OCI-LY3 (cell line): ENCODE data around the gene ZNF224.

Experiments
- H2AFZ ChIP-seq: fragments of 200-600, 300-600 bp; shearing (Covaris generic); 2 replicates; pipeline ENCODE4 v1.6.0; 2014; ENCODE audit warnings: antibody characterized with exemption, low read depth, low read length
- H3K27ac ChIP-seq: fragments of 200-600, 300-600 bp; sonication (generic); 2 replicates; pipeline ENCODE4 v1.5.1; 2014; ENCODE audit warnings: mild to moderate bottlenecking, low read length, moderate library complexity, mixed read lengths
- H3K27me3 ChIP-seq: fragments of 200-600, 300-600 bp; sonication (generic); 2 replicates; pipeline ENCODE4 v1.6.1; 2014; ENCODE audit warnings: low read depth, low read length, mixed read lengths
- H3K36me3 ChIP-seq: fragments of 200-600, 300-600 bp; sonication (generic); replicated peaks from 2 replicates; pipeline ENCODE3; 2014; ENCODE audit warnings: low read depth, low read length, mixed read lengths
- H3K4me1 ChIP-seq: fragments of 300-600, 200-600 bp; sonication (generic); 2 replicates; pipeline ENCODE4 v1.6.1; 2014; ENCODE audit warnings: low read length, mixed read lengths
- H3K4me2 ChIP-seq: fragments of 200-600, 300-600 bp; sonication (generic); 2 replicates; pipeline ENCODE4 v1.6.1; 2014; ENCODE audit warnings: low read length, mixed read lengths
- H3K4me3 ChIP-seq: fragments of 300-600, 200-600 bp; sonication (generic); 2 replicates; pipeline ENCODE4 v1.5.1; 2014; ENCODE audit warnings: antibody characterized with exemption, mild to moderate bottlenecking, low read length, moderate library complexity
- H3K79me2 ChIP-seq: fragments of 300-600, 200-600 bp; shearing (Covaris generic); 2 replicates; pipeline ENCODE4 v1.6.1; 2014; ENCODE audit warnings: mild to moderate bottlenecking, low read length, mixed read lengths
- H3K9ac ChIP-seq: fragments of 300-600, 200-600 bp; shearing (Covaris generic); 2 replicates; pipeline ENCODE4 v1.6.0; 2014; ENCODE audit warnings: mild to moderate bottlenecking, low read length, moderate library complexity
- H3K9me3 ChIP-seq: fragments of 200-600, 300-600 bp; shearing (Covaris generic); 2 replicates; pipeline ENCODE4 v1.6.1; 2014; ENCODE audit warnings: low read length, mixed read lengths; ENCODE audit not compliant: insufficient read depth
- H4K20me1 ChIP-seq: fragments of 200-600, 300-600 bp; sonication (generic); 2 replicates; pipeline ENCODE4 v1.6.1; 2016; ENCODE audit warnings: low read length, mixed read lengths; ENCODE audit not compliant: insufficient read depth
- CTCF ChIP-seq: fragments of 200-600, 300-600 bp; sonication (generic); IDR thresholded peaks from 2 replicates; pipeline ENCODE4 v1.5.1; 2014; ENCODE audit warnings: antibody characterized with exemption, low read length, low read depth
- EZH2phosphoT487 ChIP-seq: fragments of 200-600 bp; shearing (Covaris generic); IDR thresholded peaks from 2 replicates; pipeline ENCODE4 v1.6.1; 2018; ENCODE audit warnings: antibody characterized with exemption, mixed run types, low read depth

ZNF224 gene

GRCh38 chr19:44131955-44132354 lies 37.8 kb downstream of the ZNF224 start:
- Histone ChIP-seq H3K27ac (no peak overlapping the region), H3K27me3 (no peaks in the 10 kb centered on the region), H3K9ac (no peak overlapping the region), H3K4me2 (no peak overlapping the region), H3K36me3 (peaks cover 55% of the 10 kb centered on the region), H3K79me2 (no peaks in the 10 kb centered on the region), H3K4me1 (no peaks in the 10 kb centered on the region), H3K9me3 (peaks cover 32% of the 10 kb centered on the region), H3K4me3 (no peak overlapping the region), H4K20me1 (no peaks in the 10 kb centered on the region), H2AFZ (no peak overlapping the region)
- TF ChIP-seq EZH2phosphoT487 (no peak), CTCF (no peak)

DNA sequence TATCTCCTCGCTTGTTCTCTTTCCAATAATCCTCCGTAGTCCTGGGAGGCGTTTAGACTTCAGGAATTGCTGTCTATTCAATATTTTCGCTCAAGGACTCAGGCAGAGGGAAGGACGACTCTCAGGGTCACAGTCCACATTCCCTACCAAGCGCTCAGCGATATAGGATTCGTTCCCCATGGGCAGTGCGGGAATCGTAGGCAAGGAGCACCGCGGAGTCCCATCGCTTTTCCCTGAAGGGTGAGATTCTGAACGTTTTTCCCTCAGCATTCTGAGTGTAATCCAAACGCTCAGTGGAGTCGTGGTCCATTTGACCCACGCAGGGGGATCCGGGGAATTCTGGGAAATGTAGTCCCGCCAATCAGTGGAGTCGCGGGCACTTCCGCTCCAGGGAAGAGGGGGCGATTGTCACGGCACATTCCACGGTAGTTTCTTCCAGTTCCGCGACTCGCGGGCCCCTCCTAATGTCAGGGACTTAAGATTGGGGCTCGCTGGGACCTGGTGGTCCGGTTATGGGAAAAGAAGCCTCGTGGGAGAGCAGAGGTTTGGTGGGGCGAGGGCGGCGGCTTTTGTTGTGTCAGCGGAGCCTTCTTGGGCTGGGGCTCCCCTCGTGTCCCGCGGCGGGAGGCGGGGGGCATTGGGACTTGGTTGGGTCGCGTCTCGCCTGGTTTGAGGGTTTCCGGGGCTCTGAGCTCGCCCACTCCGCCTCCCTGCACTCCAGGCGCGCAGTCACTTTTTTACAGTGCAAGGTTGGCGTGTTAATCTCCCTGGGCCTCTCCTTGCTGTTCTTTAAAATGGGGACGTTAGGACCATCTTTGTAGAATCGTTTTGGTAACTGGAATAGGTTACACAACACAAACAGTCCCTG lies 47.3 kb downstream of the ZNF224 start, which contains the start of gene ZNF234:
Gene ZNF234 (plus strand): TSS at position 364 of the 868 bp plus-strand sequence. CDS start 3,079 bp downstream, outside the sequence.
- no peaks in the 10 kb centered on the region for H3K79me2 ChIP-seq
- H2AFZ ChIP-seq: peak within 1 kb of the TSS; percentile 64; the same call in 1 of the 2 replicates
- no peaks in the 10 kb centered on the region for H3K4me1 ChIP-seq
- H4K20me1 ChIP-seq: no peaks in the 10 kb centered on the region
- peak within 1 kb of the TSS; percentile 73 for H3K4me3 ChIP-seq
- 0 out of 2 replicates have a peak, but pooled peaks cover 3% of the 10 kb centered on the region for H3K9me3 ChIP-seq
- no peak within 1 kb of the TSS; the same call in 1 of the 2 replicates for H3K9ac ChIP-seq
- TF ChIP-seq EZH2phosphoT487: no peak
- TF ChIP-seq CTCF: no peak
- H3K27ac ChIP-seq: no peak within 1 kb of the TSS
- no peaks in the 10 kb centered on the region for H3K27me3 ChIP-seq
- no peaks in the 10 kb centered on the region for H3K36me3 ChIP-seq
- peak within 1 kb of the TSS; percentile 20 for H3K4me2 ChIP-seq

GRCh38 chr19:44142059-44142433 lies 47.9 kb downstream of the ZNF224 start:
- H3K4me2 ChIP-seq: peak overlapping the region; percentile 20; the same call in 1 of the 2 replicates
- H4K20me1 ChIP-seq: no peaks in the 10 kb centered on the region
- no peak overlapping the region; the same call in 1 of the 2 replicates for H3K9ac ChIP-seq
- no peaks in the 10 kb centered on the region for H3K79me2 ChIP-seq
- H3K9me3 ChIP-seq: 0 out of 2 replicates have a peak, but pooled peaks cover 3% of the 10 kb centered on the region
- no peaks in the 10 kb centered on the region for H3K27me3 ChIP-seq
- H3K27ac ChIP-seq: no peak overlapping the region
- H3K4me3 ChIP-seq: peak overlapping the region; percentile 73
- no peaks in the 10 kb centered on the region for H3K36me3 ChIP-seq
- TF ChIP-seq CTCF (no peak), EZH2phosphoT487 (no peak)
- no peak overlapping the region for H2AFZ ChIP-seq
- H3K4me1 ChIP-seq: no peaks in the 10 kb centered on the region

DNA sequence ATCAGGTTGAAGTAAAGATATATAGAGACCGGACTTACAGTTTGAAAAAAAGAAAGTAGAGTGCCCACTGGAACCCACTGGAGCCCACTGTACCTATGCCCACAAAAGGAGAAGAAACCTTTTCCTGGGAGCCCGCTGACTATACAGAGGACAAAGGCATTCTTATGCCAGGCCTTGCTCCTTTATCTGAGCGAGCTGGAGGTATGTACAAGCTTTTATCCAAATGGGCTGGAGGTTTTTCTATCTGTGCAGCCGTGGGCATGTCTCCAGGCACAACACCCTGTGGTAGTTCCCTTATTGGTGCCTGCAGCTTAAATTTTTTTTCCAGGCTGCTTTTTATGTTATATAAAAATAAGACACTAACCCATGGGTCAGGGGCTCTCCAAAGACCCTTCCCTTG lies 55.6 kb downstream of the ZNF224 start:
- Histone ChIP-seq H3K79me2 (no peaks in the 10 kb centered on the region), H3K27ac (no peak overlapping the region), H3K4me1 (no peaks in the 10 kb centered on the region), H3K4me2 (no peak overlapping the region), H4K20me1 (no peaks in the 10 kb centered on the region), H3K36me3 (no peaks in the 10 kb centered on the region), H3K9ac (no peak overlapping the region), H3K9me3 (no peaks in the 10 kb centered on the region), H2AFZ (no peak overlapping the region), H3K4me3 (no peak overlapping the region), H3K27me3 (no peaks in the 10 kb centered on the region)
- TF ChIP-seq EZH2phosphoT487: no peak
- TF ChIP-seq CTCF: no peak
